DMS153 treated with DMSO at 0.1 percent for 48 hours (cell line): ENCODE measurements around the gene ARNT2.

Experiments used
- DNase-seq: peaks from one replicate; lab custom pipeline; 2025; ENCODE audit not compliant: unreplicated experiment; lab: John Stamatoyannopoulos, UW

Gene ARNT2

GRCh38 chr15:80487839-80488390, 83.7 kb downstream of the ARNT2 start:
- DNase-seq, result no peak

GRCh38 chr15:80489030-80489594, 84.9 kb downstream of the ARNT2 start:
- DNase-seq, result no peak

DNA sequence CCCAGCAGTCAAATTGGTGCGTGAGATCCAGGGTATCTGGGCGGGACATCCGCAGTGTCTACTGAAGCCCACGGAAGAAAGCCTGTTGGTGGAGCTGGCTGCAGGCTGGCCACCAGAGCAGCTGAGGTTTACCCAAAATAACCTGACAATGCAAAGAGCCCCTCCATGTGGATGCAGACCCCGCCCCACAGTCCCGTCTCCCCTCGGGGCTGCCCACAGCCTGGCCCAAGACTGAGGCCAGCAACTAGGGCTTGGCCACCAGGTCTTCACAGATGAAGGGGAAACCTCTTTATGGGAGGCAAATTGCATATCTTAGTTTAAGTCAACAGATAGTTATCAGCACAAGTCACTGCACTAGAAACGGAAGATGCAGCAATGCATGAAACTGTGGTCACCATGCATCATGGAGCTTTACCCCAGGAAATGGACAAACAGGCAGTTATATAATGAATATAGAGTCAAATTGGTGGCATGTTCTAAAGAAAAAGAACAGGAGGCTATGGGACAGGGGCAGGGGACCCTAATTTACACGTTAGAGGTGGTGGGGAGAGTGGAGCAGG, 86.3 kb downstream of the ARNT2 start:
- DNase-seq, result no peak

- DNase-seq, result no peak
Observed at GRCh38 chr15:80491163-80491847, 87.1 kb downstream of the ARNT2 start.

DNA sequence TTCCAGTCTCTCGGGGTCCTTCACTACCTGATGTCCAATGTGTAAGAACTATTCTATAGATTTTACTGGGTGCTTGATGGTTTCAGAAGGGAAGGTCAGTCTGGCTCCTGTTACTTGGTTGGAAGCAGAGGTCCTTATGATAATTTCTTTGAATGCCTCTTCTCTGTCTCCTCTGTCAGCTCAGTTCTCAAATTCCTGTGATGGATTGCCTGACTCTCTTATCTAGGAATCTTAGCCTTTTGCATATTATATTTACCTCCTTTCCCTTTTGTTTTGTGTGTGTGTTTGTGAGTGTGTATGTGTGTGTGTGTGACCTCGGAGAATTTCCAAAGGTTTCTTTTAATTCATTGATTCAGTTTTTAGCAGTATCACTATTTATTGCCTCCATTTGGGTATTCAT, 88.2 kb downstream of the ARNT2 start:
- no peak for DNase-seq

DNA sequence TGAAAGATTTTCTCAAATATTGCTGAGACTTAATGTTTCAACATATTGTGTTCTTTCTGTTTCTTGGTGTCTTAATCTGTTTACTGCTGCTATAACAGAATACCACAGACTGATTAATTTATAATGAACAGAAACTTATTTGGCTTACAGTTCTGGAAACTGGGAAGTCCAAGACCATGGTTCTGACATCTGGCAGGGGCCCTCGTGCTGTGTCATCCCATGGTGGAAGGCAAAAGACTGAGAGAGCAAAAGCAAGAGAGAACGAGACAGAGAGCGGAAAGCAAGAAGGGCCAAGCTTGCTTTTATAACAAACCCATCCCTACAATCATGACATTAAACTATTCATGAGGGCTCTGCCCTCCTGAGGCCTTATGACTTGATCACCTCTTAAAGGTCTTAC, 88.7 kb downstream of the ARNT2 start:
- DNase-seq, result no peak

GRCh38 chr15:80494351-80494751, 90.2 kb downstream of the ARNT2 start:
- no peak for DNase-seq

DNA sequence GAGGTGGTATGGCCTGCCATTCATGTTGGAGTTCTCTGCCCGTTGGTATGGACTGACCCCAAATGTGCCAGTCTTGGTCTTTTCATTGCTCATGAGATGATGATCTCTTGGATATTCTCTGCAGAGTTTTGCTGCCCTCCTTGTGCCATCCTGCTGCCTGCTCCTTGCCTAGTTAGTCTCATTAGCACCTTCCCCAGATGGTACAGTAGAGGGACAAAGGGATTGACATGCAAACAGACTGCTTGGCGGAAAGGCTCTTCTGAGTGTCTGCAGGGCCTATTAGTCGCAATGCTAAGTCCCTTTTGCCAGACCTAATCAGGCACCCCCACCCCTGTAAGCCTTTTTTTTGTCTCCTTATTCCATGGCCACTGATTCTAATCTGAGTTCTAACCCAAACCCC, 90.6 kb downstream of the ARNT2 start:
- no peak for DNase-seq

DNA sequence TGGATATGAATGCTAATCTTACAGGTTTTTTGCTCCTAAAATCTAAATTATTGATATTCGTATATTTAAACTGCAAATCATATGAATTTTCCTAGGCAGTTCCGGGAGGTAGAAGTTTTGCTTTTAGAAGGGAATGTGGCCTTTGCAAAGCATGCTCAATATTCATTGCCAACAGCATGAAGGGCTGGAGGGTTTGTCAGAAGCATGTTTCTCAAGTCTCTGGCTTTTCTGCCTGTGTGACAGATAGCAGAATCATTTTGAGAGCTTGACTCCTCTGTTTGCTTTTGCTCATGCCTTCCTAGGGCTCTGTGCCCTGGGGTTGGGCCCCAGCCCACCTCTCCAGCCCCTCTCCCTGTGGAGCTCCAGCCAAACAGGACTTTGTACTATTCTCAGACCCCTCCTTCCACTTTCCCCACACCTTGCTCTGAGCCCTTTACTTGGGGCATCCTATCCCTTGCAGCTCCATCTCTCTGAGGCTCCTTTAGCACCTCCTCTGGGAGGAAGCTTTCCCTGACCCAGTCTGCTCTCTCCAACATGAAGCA, 91.3 kb downstream of the ARNT2 start:
- DNase-seq, result no peak

DNA sequence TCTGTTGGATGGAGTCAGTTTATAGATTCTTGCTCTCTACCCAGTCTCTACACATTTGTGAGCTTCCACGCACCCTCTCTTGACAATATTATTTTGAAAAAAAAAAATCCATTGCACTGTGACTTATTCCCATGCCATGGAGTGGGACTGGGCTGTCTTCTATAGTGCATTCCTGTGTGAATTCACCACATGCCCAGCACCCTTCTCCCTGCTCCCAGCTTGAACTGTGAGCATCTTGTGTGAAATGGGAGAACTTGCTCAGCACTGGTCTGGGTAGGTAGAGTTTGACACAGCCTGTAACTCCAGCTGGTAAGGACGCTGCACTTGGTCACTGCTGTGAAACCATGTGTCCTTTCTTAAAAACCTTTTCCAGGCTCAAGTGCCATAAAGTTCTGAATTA, 91.9 kb downstream of the ARNT2 start:
- no peak for DNase-seq

DNA sequence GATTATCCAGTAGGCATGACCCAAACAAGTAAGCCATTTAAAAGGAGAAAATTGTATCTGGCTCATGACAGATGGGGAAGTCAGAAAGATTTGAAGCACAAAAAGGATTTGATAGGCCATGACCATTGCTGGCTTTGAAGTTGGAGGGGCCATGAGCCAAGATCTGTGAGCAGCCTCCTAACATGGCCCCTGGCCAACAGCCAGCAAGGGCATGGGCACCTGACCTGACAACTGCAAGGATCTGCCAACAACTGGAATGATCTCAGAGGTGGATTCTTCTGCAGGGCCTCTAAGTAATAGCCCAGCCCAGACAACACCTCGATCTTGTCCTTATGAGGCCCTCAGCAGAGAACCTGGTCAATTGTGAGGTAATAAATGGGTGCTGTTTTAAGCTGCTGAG, 93.0 kb downstream of the ARNT2 start:
- DNase-seq, result no peak

- no peak for DNase-seq
Observed at GRCh38 chr15:80498652-80499051, 94.5 kb downstream of the ARNT2 start.

DNA sequence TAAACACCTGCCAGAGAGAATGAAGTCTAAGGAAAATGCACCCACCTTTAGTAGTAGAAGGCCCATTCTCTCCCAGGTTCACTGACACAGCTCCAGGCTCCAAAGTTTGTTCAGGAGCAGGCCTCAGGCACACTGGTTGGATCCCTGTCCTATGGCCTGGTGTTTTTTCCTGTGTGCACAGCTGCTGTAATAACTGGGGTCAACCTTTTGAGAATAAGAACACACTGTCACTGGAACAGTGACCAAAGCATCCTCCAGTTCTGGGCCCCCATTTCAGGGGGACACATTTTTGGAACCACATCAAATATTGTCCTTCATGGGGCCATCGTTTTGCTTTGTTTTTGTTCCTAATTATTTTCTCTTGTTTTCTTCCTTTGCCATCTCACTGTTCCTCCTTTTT, 95.8 kb downstream of the ARNT2 start:
- no peak for DNase-seq

DNA sequence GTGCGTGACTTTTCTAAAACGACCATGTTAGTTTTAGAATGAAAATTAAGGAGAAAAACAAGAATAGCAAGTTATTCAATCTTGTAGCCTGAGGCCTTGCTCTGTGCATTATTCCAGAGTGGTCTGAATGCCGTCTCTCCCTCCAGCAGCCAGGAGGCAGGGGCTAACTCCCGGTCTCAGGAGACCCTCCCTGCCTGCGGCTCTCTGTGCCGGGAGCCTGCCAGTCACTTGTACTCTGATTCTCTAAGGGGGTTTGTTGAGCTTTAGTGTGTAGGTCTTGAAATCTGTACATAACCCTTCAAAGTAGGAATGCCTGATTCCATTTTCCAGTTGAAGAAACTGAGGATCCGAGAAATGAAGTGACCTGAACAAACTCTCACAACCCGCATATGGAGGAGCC, 97.3 kb downstream of the ARNT2 start:
- DNase-seq, result no peak

GRCh38 chr15:80502782-80503181, 98.6 kb downstream of the ARNT2 start:
- no peak for DNase-seq

DNA sequence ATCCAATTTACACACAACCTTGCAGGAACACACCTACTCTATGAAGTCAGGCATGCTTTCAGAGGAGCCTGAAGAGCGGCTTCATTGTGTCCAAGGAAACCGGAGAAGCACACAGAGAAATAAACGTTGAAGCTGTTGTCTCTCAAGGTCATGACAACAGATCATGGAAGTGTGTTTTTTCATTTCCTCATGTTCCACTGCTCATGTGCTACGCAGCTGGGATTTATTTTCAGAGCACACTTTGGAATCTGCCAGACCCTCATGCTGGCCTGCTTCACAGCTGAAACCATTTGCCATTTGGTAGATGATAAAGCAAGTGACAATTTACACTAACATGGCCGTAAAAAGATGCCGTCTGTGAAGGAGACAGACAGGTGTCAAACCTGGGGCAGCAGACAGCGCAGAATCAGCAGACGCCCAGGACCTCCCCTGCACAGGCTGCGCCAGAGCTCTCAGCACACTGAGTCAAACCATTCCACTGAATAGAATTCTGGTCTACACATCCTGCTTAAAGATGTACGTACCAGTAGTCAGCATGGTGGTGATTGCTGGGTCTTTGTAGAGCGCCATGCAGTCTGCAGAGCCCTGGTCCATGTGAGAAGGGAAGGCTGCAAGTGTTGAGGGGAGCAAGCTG, 99.3 kb downstream of the ARNT2 start:
- DNase-seq, result no peak

DNA sequence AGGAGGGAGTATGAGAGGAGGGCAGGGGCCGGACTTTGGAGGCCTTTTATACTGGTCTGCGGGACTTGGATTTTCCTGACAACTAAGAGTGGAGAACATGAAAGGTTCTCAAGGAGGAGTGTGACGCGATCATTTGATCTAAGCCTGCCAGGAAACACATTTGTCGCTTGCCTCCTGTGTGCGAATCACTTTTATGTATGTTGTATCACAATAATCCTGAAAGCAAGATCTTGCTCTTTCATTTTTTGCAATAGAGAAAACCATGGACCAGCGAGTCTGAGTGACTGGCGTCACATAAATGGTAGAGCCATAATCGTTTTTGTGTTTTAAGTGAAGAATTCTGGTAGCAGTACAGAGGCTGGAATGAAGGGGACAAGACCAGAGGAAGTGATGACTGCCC, 100.7 kb downstream of the ARNT2 start:
- no peak for DNase-seq

GRCh38 chr15:80506286-80506893, 102.2 kb downstream of the ARNT2 start:
- DNase-seq, result no peak

GRCh38 chr15:80507131-80507530, 102.9 kb downstream of the ARNT2 start:
- no peak for DNase-seq

DNA sequence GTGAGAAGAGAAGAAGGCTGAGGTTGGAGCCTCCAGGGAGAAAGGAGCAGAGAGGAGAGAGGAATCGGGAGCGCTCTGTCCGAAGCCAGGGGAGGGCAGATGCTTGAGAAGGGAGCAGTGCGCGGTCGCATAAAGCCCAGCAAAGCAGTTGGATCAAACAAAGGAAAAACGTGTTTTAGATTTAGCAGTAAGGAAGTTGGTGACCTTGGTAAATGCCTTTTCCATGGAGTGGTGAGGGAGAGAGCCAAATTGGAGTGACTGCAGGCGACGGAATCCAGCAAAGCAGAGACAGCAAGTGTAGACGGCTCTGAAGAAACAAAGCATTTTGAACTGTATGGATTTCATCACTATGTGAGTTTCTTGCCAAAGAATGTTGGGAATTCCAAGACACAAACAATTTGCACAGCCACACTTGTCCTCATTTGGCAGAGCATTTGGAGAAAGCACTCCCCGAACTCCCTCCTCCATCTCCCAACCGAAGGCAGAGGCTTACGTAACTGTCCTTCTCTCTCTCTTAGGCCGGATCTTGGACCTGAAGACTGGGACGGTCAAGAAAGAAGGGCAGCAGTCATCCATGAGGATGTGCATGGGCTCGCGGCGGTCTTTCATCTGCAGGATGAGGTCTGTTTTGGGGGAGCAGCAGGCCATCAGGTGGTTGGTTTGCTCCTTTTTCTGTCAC, 103.6 kb downstream of the ARNT2 start:
- no peak for DNase-seq

DNA sequence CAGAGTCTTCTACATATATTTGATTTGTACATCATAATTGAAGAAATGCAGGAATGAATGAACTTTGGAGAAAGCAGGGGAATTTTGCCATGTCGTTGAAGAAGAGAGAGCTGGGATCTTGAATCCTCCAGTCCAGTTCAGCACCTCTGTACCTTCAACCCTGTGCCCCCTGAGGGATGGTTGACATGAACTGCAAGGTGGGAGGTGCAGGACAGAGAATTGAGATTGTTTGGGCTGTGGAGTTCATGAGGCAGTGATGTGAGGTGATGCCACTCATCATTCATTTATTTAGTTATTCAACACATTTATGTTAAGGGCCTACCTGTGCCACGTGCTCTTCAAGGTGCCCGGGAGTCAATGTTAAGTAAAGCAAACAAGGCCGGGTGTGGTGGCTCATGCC, 104.6 kb downstream of the ARNT2 start:
- DNase-seq, result no peak
